Naive B cell (primary cell): ENCODE data around the gene LRRC38. TPM values are rescaled to one million over a fixed set of nuclear protein-coding genes. Genes with fewer than 3 reads are reported as not detected.
A peak's percentile ranks its signal among the peaks of the same experiment; 100 is the strongest.
"Not testable (repeated sequence)": the region's sequence is repeated elsewhere in the genome, so short reads cannot be mapped to it uniquely, and the experiment has no call there.

Experiments
- ATAC-seq, 2 donors: fragments of 150-1000 bp; cut with Tn5 transposase; 2 replicates each; pipeline ENCODE4 v1.10.0; 2021; ENCODE audit warnings: low read depth in 2 of 2, mild to moderate bottlenecking in 2 of 2, moderate library complexity in 2 of 2
- DNase-seq: peaks from one replicate; pipeline ENCODE4 v3.0.0; 2022
- H3K27ac Mint-ChIP-seq, 6 donors: one replicate each; pipeline ENCODE4 v1.8.0; 2020 to 2022; ENCODE audit warnings: mild to moderate bottlenecking in 6 of 6, mixed read lengths in 6 of 6, moderate library complexity in 5 of 6, inconsistent platforms in 2 of 6
- H3K27me3 Mint-ChIP-seq, 3 donors: one replicate each; pipeline ENCODE4 v1.8.0; 2021 to 2022; ENCODE audit warnings: mixed read lengths in 3 of 3, mild to moderate bottlenecking in 1 of 3
- H3K36me3 Mint-ChIP-seq, 2 donors: one replicate each; pipeline ENCODE4 v1.8.0; 2020 to 2022; ENCODE audit warnings: mixed read lengths in 2 of 2, inconsistent platforms in 1 of 2, mild to moderate bottlenecking in 1 of 2
- H3K4me1 Mint-ChIP-seq, 3 donors: one replicate each; pipeline ENCODE4 v1.8.0; 2020 to 2022; ENCODE audit warnings: mixed read lengths in 3 of 3, inconsistent platforms in 1 of 3, mild to moderate bottlenecking in 1 of 3, moderate library complexity in 1 of 3
- H3K4me3 Mint-ChIP-seq, 8 donors: one replicate each; pipeline ENCODE4 v1.8.0; 2020 to 2022; ENCODE audit warnings: mild to moderate bottlenecking in 8 of 8, mixed read lengths in 8 of 8, moderate library complexity in 8 of 8, inconsistent platforms in 2 of 8
- H3K9me3 Mint-ChIP-seq, 7 donors: one replicate each; pipeline ENCODE4 v1.8.0; 2020 to 2022; ENCODE audit warnings: mixed read lengths in 7 of 7, mild to moderate bottlenecking in 5 of 7, inconsistent platforms in 2 of 7, moderate library complexity in 1 of 7
- polyA plus RNA-seq, 6 donors: library from polyadenylated mRNA; unstranded; fragments of 300-500 nt; fragmentation: Illumina TruSeq; gene quantifications; one replicate each; pipeline ENCODE4 v1.2.3, GENCODE V29; 2021; ENCODE audit warnings: low read depth in 6 of 6

The LRRC38 gene
- polyA plus RNA-seq, 6 donors from 2014 or later, result not detected

DNA sequence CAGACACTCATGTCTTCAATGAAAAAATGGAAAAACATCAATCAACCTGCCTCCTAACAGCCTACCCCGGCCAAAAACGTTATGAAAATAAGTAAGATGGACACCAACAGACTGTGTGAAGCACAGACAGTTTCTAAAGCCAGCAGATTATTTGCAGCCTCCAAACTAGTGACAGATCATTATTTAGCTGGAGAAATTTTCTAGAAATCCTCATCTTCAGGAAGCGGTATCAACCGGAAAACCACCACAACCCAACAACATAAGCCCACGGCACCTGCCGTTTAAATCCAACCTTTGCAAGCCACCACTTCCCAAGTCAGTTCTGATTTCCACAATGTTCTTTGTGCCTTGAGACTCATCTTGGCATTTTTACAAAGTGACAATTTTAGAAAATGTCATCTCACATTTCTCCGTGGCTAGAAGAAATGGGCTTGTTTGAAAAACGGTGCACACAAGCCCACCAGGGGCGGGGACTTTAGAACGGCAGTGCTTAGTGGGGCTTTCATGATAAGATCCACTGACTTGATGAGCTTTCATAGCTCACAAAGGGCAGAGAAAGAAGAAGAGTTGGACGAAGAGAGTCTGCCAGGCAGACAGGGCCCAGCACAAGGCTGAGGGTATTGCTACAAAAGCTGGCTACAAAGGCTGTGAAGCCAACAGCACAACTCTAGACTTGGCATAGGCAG is 34.5 kb downstream of the LRRC38 start:
- Mint-ChIP-seq H3K27me3 (no peaks in the 10 kb centered on the region), H3K9me3 (peaks cover 2 to 16% (median 8%) of the 10 kb centered on the region in 7 donors), H3K36me3 (peaks cover 0 to 3% of the 10 kb centered on the region in 2 donors), H3K4me3 (no peak overlapping the region), H3K4me1 (no peaks in the 10 kb centered on the region), H3K27ac (no peak overlapping the region)
- ATAC-seq (no peak), DNase-seq (no peak)

DNA sequence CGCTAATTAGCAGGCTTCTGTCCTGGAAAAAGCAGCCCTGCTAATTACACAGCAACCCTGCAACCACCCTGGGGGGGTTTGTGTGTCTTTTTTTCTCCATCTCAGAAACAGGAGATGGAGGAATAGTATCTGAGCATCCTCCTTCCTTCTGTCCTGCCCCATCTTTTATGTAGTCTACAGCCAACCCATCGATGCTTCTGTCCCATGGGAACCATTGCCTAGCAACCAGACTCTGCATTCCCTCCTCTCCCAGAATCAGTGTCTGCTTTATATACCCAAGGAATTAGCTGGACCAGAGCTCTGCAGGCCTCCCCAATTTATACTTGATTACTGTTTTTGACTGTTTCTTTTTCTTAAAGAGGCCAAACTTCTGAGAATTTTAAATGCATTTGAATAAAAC is 35.1 kb downstream of the LRRC38 start:
- Mint-ChIP-seq H3K27me3 (no peaks in the 10 kb centered on the region), H3K4me1 (no peaks in the 10 kb centered on the region), H3K36me3 (peaks cover 0 to 3% of the 10 kb centered on the region in 2 donors), H3K4me3 (no peak overlapping the region), H3K9me3 (peaks cover 2 to 22% (median 8%) of the 10 kb centered on the region in 7 donors), H3K27ac (no peak overlapping the region)
- DNase-seq (no peak), ATAC-seq (no peak)

DNA sequence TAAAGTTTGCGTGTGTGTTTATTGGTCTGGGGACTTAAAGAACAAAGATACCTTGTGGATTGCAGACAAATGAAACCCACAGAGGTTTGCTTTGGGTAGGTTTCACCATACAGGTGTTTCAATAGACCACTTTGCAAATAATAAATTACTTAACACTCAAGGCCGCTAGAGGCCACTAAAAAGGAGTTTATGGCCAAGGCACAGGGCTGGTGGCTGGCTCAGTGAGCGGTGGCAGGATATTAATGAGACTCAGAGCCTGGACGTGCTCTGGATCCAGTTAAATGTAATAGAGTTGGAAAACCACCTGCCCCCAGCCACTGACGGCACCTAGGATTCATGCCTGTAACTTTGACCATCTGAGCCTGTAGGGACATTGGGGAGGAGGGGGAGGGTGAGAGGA is 44.5 kb downstream of the LRRC38 start:
- no peaks in the 10 kb centered on the region for H3K36me3 Mint-ChIP-seq
- DNase-seq, result no peak
- H3K27me3 Mint-ChIP-seq, result peaks cover 0 to 21% (median 0%) of the 10 kb centered on the region in 3 donors
- H3K9me3 Mint-ChIP-seq, result peaks cover 0 to 11% (median 0%) of the 10 kb centered on the region in 7 donors
- no peak overlapping the region for H3K4me3 Mint-ChIP-seq
- no peak overlapping the region for H3K27ac Mint-ChIP-seq
- no peaks in the 10 kb centered on the region for H3K4me1 Mint-ChIP-seq
- ATAC-seq, result no peak

DNA sequence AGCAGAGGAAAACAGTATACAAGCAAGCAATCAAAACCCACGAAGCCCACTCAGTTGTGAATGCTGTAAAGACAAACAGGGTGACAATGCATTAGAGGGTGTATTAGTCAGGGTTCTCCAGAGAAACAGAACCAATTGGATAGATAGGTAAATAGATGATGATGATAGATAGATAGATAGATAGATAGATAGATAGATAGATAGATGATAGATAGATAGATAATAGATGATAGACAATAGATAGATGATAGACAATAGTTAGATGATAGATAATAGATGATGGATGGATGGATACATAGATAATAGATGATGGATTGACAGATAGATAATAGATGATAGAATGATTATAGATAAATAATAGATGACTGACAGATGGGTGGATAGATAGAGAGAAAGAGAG is 48.3 kb downstream of the LRRC38 start:
- no peak overlapping the region for H3K27ac Mint-ChIP-seq
- H3K4me3 Mint-ChIP-seq, result no peak overlapping the region
- ATAC-seq (no peak), DNase-seq (no peak)
- peaks cover 0 to 31% (median 3%) of the 10 kb centered on the region in 3 donors for H3K27me3 Mint-ChIP-seq
- no peaks in the 10 kb centered on the region for H3K9me3 Mint-ChIP-seq
- H3K4me1 Mint-ChIP-seq, result no peaks in the 10 kb centered on the region
- no peaks in the 10 kb centered on the region for H3K36me3 Mint-ChIP-seq

DNA sequence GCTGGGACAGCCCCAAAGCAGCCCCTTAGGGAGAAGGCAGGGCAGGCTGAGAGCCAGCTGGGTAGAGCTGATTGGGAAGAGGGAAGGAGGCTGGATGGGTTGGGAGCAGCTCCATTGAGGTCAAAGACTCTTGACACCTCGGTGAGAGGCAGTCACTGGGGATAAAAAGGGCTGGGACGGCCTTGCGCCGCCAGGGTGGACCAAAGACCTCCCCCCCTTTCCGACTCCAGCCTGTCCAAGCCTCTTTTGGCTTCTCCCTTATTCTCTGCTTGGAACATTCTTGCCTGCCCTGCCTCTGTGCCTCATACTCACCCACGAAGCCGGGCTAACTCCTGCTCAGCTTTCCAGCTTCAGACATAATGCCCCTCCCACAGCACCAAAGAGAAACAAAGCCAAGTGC is 51.1 kb downstream of the LRRC38 start:
- Mint-ChIP-seq H3K36me3 (no peaks in the 10 kb centered on the region), H3K27ac (no peak overlapping the region), H3K9me3 (peaks cover 0 to 4% (median 0%) of the 10 kb centered on the region in 7 donors), H3K4me3 (no peak overlapping the region), H3K4me1 (no peaks in the 10 kb centered on the region), H3K27me3 (peaks cover 3 to 27% (median 4%) of the 10 kb centered on the region in 3 donors)
- no peak for DNase-seq
- no peak for ATAC-seq

DNA sequence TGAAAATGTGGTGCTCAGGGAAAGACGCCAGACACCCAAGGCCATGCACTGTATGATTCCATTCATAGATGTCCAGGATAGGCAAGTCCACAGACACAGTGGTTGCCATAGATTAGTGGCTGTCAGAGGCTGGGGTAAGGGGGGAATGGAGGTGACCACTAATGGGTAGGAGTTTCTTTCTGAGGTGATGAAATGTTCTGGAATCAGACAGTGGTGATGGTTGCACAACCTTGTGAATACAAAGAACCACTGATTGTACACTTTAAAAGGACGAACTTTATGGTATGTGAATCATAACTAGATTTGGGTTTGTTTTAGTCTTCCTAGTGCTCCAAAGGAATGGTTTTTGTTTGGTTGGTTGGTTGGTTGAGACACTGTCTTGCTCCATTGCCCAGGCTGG is 51.8 kb downstream of the LRRC38 start:
- Mint-ChIP-seq H3K36me3 (no peaks in the 10 kb centered on the region), H3K4me3 (no peak overlapping the region), H3K9me3 (peaks cover 0 to 4% (median 0%) of the 10 kb centered on the region in 7 donors), H3K27ac (peak overlapping the region in 1 of 6 donors; percentile 78), H3K27me3 (peaks cover 6 to 29% (median 9%) of the 10 kb centered on the region in 3 donors), H3K4me1 (no peaks in the 10 kb centered on the region)
- ATAC-seq, result no peak
- no peak for DNase-seq

DNA sequence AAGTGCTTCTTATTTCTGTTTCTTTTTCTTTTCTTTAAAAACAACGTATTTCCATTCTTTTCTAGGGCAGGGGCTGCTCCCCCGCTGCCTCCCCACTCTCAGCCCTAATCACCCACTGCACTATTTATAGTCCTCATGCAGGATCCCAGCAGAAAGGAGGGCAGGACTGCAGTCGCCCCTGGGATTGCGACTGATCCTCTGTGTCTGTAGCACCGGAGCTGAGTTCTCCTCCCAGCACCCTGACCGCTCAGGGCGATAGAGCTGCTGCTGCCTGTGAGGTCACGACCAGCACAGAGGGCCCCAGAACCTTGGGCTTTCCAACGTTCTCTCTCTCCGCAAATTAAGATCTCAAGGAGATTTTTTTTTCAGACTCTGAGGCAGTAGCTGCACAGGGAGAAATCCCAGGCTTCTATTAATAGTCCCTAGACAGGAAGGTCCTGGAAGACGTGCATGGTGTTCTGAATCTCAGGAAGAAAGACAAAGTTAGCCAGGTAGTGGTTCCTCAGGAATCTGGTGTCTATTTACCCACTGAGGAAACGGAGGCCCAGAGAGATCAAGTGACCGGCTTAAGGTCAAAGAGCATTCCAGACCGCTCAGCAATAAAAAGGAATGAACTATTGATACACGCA is 56.8 kb downstream of the LRRC38 start:
- H3K9me3 Mint-ChIP-seq, result peaks cover 0 to 9% (median 0%) of the 10 kb centered on the region in 7 donors
- ATAC-seq, result no peak
- no peak for DNase-seq
- H3K4me3 Mint-ChIP-seq, result no peak overlapping the region
- no peaks in the 10 kb centered on the region for H3K36me3 Mint-ChIP-seq
- no peak overlapping the region for H3K27ac Mint-ChIP-seq
- H3K4me1 Mint-ChIP-seq, result no peaks in the 10 kb centered on the region
- H3K27me3 Mint-ChIP-seq, result peaks cover 14 to 21% (median 18%) of the 10 kb centered on the region in 3 donors

DNA sequence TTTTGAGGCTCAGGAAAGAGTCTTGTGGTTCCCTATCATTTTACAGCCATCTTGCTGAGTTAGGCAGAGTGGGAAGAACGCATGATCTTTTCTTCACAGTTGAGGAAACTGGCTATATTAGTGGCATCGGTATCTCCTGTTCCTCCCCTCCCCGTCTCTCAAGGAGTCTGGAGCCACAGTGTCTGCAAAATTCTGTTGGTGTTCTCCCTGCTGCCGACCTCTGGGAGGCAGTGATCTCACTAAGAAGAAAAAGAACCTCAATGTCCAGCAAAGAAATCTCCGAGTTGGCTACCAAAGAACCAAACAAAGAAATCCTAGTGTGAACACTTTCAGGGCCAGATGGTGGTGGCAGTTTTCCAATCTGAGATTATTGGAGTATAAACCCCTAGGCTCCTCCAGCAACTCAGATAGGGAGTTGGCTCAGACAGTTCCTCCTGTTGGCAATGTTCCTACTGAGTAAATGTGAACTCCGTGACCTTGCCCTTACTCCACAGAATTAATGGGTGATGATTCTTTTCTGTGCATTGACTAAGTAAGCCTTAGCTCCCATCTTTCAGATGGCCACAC is 62.3 kb downstream of the LRRC38 start:
- Mint-ChIP-seq H3K4me1 (no peaks in the 10 kb centered on the region), H3K27me3 (peaks cover 8 to 12% (median 12%) of the 10 kb centered on the region in 3 donors), H3K9me3 (peaks cover 0 to 5% (median 2%) of the 10 kb centered on the region in 7 donors), H3K36me3 (no peaks in the 10 kb centered on the region), H3K4me3 (no peak overlapping the region), H3K27ac (no peak overlapping the region)
- ATAC-seq, result no peak
- no peak for DNase-seq

DNA sequence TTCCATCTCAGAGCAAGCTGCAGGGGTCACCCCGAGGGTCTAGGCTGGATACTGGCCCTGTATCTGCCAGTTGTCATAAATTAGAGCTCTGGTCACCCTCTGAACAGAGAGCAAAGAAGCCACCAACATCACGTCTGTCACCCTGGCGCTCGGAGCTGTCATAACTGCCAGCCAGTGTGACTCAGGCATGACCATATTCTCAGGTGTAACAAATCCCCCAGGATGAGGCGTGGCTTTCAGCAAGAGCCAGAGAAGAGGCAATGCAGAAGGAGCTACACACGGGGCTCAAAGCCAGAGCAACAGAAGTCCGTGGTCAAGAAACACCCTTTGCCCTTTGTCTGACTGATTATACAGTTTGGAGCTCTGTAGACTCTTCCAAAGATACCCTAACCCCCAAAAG is 63.6 kb downstream of the LRRC38 start:
- DNase-seq, result no peak
- Mint-ChIP-seq H3K27ac (no peak overlapping the region), H3K27me3 (peaks cover 4 to 8% (median 5%) of the 10 kb centered on the region in 3 donors), H3K4me3 (no peak overlapping the region), H3K4me1 (no peaks in the 10 kb centered on the region), H3K9me3 (peaks cover 0 to 5% (median 2%) of the 10 kb centered on the region in 7 donors), H3K36me3 (no peaks in the 10 kb centered on the region)
- ATAC-seq, result no peak

DNA sequence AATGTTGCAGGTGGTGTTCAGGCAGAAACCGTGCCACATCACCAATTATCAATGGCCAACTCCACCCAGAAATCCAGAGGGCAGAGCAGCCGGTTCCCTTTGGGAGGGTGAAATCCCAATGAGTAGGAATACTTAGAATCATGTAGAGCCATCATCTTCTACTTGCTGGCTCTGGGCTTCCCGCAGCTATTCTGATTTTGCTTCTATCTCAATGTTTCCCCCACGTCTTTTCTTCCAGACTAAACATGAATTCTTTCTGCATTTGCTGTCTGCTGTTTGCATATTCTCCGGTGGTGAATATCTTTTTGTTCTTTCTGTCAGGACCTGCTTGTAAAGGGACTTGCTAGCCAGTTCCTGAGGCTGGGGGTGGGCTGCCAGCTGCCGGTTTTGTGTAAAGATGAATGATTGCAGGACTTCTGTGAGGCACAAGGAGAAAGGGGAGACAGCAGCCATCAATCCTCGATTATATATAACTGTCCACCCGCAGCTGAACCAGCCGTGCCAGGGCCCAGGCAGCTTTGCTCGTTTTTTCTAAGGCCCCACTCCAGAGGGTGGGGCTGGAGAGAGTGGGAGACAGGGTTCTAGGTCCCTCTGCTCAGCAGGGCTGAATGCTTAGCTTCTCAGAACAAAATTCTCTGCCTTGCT is 70.3 kb downstream of the LRRC38 start:
- DNase-seq (no peak), ATAC-seq (no peak)
- H3K27ac Mint-ChIP-seq, result no peak overlapping the region
- no peak overlapping the region for H3K4me3 Mint-ChIP-seq
- H3K27me3 Mint-ChIP-seq, result peaks cover 0 to 5% (median 0%) of the 10 kb centered on the region in 3 donors
- H3K4me1 Mint-ChIP-seq, result no peaks in the 10 kb centered on the region
- peaks cover 0 to 4% of the 10 kb centered on the region in 2 donors for H3K36me3 Mint-ChIP-seq
- H3K9me3 Mint-ChIP-seq, result peaks cover 0 to 4% (median 0%) of the 10 kb centered on the region in 7 donors

DNA sequence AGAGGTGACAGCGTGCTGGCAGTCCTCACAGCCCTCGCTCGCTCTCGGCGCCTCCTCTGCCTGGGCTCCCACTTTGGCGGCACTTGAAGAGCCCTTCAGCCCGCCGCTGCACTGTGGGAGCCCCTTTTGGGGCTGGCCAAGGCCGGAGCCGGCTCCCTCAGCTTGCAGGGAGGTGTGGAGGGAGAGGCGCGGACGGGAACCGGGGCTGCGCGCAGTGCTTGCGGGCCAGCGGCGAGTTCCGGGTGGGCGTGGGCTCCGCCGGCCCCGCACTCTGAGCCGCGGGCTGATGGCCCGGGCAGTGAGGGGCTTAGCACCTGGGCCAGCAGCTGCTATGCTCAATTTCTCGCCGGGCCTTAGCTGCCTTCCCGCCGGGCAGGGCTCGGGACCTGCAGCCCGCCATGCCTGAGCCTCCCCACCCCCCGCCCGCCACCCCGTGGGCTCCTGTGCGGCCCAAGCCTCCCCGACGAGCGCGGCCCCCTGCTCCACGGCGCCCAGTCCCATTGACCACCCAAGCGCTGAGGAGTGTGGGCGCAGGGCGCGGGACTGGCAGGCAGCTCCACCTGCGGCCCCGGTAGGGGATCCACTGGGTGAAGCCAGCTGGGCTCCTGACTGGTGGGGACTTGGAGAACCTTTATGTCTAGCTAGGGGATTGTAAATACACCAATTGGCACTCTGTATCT is 74.6 kb downstream of the LRRC38 start:
- peaks cover 8 to 11% (median 10%) of the 10 kb centered on the region in 3 donors for H3K27me3 Mint-ChIP-seq
- H3K4me1 Mint-ChIP-seq, H3K27ac Mint-ChIP-seq, ATAC-seq, H3K36me3 Mint-ChIP-seq, H3K4me3 Mint-ChIP-seq, H3K9me3 Mint-ChIP-seq, DNase-seq: not testable (repeated sequence)

DNA sequence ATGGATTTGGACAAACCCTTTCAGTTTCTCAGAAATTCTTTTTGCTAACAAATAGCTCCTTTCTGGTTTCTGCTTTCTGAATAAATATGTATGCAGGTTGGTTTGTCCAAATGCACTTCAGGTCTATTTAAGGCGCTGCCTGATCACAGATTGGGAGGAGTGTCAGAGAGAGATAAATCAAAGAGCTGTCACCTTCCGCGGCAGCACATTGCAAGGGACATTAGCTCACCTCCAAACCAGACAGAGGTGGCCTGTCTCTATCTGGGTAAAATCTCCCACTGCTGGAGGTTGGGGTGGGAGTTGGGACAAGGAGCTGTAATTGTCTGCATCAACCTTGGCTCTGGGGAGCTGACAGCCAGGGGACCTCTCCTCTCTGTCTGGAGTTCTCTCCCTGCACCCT is 78.3 kb downstream of the LRRC38 start:
- no peaks in the 10 kb centered on the region for H3K4me1 Mint-ChIP-seq
- H3K36me3 Mint-ChIP-seq, result peaks cover 0 to 7% of the 10 kb centered on the region in 2 donors
- H3K27me3 Mint-ChIP-seq, result peaks cover 10 to 19% (median 13%) of the 10 kb centered on the region in 3 donors
- DNase-seq (no peak), ATAC-seq (no peak)
- no peak overlapping the region for H3K27ac Mint-ChIP-seq
- H3K9me3 Mint-ChIP-seq, result peaks cover 4 to 21% (median 7%) of the 10 kb centered on the region in 7 donors
- no peak overlapping the region for H3K4me3 Mint-ChIP-seq

DNA sequence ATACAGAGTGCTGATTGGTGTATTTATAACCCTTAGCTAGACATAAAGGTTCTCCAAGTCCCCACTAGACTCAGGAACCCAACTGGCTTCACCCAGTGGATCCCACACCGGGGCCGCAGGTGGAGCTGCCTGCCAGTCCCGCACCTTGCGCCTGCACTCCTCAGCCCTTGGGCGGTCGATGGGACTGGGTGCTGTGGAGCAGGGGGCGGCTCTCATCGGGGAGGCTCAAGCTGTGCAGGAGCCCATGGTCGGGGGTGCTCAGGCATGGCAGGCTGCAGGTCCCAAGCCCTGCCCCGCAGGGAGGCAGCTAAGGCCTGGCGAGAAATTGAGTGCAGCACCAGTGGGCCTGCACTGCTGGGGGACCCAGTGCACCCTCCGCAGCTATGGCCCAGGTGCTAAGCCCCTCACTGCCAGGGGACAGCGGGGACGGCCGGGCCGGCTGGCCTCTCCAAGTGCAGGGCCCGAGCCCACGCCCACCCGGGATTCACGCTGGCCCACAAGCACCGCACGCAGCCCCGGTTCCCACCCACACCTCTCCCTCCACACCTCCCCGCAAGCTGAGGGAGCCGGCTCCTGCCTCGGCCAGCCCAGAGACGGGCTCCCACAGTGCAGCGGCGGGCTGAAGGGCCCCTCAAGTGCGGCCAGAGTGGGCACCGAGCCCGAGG is 80.0 kb downstream of the LRRC38 start:
- H3K27ac Mint-ChIP-seq, H3K4me3 Mint-ChIP-seq, ATAC-seq, H3K4me1 Mint-ChIP-seq, H3K36me3 Mint-ChIP-seq, DNase-seq: not testable (repeated sequence)
- Mint-ChIP-seq H3K9me3 (peaks cover 4 to 17% (median 7%) of the 10 kb centered on the region in 7 donors), H3K27me3 (peaks cover 10 to 22% (median 13%) of the 10 kb centered on the region in 3 donors)
